ENCODE results near the gene ATP6V1G2. TPM values are rescaled to one million over a fixed set of nuclear protein-coding genes. Genes with fewer than 3 reads are reported as not detected.

ATP6V1G2 gene
- total RNA-seq, 2 donors from 2014 or later = 1.4 to 2.0 TPM

Other genes with a start within 250 kb of the ATP6V1G2 start
- 1,000 to 10,000 TPM; 7,013 to 7,159 TPM for gene HLA-B, start 189.4 kb downstream of the ATP6V1G2 start, total RNA-seq
- 10 to 100 TPM; 11.2 to 11.5 TPM for gene MICA, start 143.0 kb downstream of the ATP6V1G2 start, total RNA-seq
- gene MICB, start 48.5 kb downstream of the ATP6V1G2 start, total RNA-seq = 10 to 100 TPM; 16.5 to 17.6 TPM
- not detected for gene MCCD1, start 17.6 kb downstream of the ATP6V1G2 start, total RNA-seq
- gene DDX39B, start 4.6 kb downstream of the ATP6V1G2 start, total RNA-seq = 100 to 1,000 TPM; 496 to 507 TPM
- 1 to 10 TPM; 5.5 to 6.4 TPM for gene NFKBIL1, start 1.0 kb upstream of the ATP6V1G2 start, total RNA-seq
- gene LTA, start 25.7 kb upstream of the ATP6V1G2 start, total RNA-seq = 10 to 100 TPM; 19.9 to 26.0 TPM
- 10 to 100 TPM; 28.9 to 33.6 TPM for gene TNF, start 29.0 kb upstream of the ATP6V1G2 start, total RNA-seq
- 100 to 1,000 TPM; 791 to 891 TPM for gene LTB, start 35.8 kb upstream of the ATP6V1G2 start, total RNA-seq
- 10 to 100 TPM; 30.6 to 42.6 TPM for gene LST1, start 39.7 kb upstream of the ATP6V1G2 start, total RNA-seq
- 1 to 10 TPM; 5.7 to 8.2 TPM for gene NCR3, start 46.4 kb upstream of the ATP6V1G2 start, total RNA-seq
- gene AIF1, start 68.6 kb upstream of the ATP6V1G2 start, total RNA-seq = 10 to 100 TPM in 1 of 2 donors, 1 to 10 TPM in 1; 8.1 to 13.2 TPM
- gene PRRC2A, start 74.1 kb upstream of the ATP6V1G2 start, total RNA-seq = 100 to 1,000 TPM; 210 to 213 TPM
- gene BAG6, start 106.1 kb upstream of the ATP6V1G2 start, total RNA-seq = 100 to 1,000 TPM; 229 to 233 TPM
- 1 to 10 TPM; 2.9 to 4.0 TPM for gene APOM, start 109.3 kb upstream of the ATP6V1G2 start, total RNA-seq
- 10 to 100 TPM; 13.3 to 16.9 TPM for gene C6orf47, start 114.2 kb upstream of the ATP6V1G2 start, total RNA-seq
- 10 to 100 TPM in 1 of 2 donors, 1 to 10 TPM in 1; 9.2 to 11.9 TPM for gene GPANK1, start 118.4 kb upstream of the ATP6V1G2 start, total RNA-seq
- gene CSNK2B, start 119.5 kb upstream of the ATP6V1G2 start, total RNA-seq = 100 to 1,000 TPM; 104 to 107 TPM
- gene LY6G5B, start 123.4 kb upstream of the ATP6V1G2 start, total RNA-seq = 10 to 100 TPM; 27.6 to 32.7 TPM
- 1 to 10 TPM; 3.8 to 4.6 TPM for gene LY6G5C, start 134.5 kb upstream of the ATP6V1G2 start, total RNA-seq
- 10 to 100 TPM; 57.8 to 75.1 TPM for gene ABHD16A, start 156.7 kb upstream of the ATP6V1G2 start, total RNA-seq
- 10 to 100 TPM in 1 of 2 donors, 1 to 10 TPM in 1; 1.6 to 29.1 TPM for gene LY6G6F, start 160.3 kb upstream of the ATP6V1G2 start, total RNA-seq
- not detected for gene LY6G6D, start 168.7 kb upstream of the ATP6V1G2 start, total RNA-seq
- gene LY6G6C, start 175.1 kb upstream of the ATP6V1G2 start, total RNA-seq = not detected
- gene MPIG6B, start 176.8 kb upstream of the ATP6V1G2 start, total RNA-seq = 100 to 1,000 TPM in 1 of 2 donors, 1 to 10 TPM in 1; 3.4 to 129 TPM
- 1 to 10 TPM; 4.7 to 7.3 TPM for gene DDAH2, start 182.7 kb upstream of the ATP6V1G2 start, total RNA-seq
- gene CLIC1, start 189.9 kb upstream of the ATP6V1G2 start, total RNA-seq = 100 to 1,000 TPM; 145 to 152 TPM
- gene MSH5, start 193.4 kb upstream of the ATP6V1G2 start, total RNA-seq = 10 to 100 TPM; 12.9 to 18.3 TPM
- gene SAPCD1, start 216.0 kb upstream of the ATP6V1G2 start, total RNA-seq = 1 to 10 TPM; 3.6 to 4.2 TPM
- 1 to 10 TPM; 2.8 to 2.9 TPM for gene VWA7, start 230.7 kb upstream of the ATP6V1G2 start, total RNA-seq
- gene VARS1, start 249.1 kb upstream of the ATP6V1G2 start, total RNA-seq = 10 to 100 TPM; 58.0 to 73.7 TPM